SU-DHL-6 (cell line): ENCODE results near the gene SMIM41.

ENCODE experiments used
- CTCF ChIP-seq: fragments of 200-600 bp; sonication (generic); IDR thresholded peaks from one replicate; pipeline ENCODE4 v1.5.1; 2017; ENCODE audit warnings: antibody characterized with exemption, mild to moderate bottlenecking, low read length, moderate library complexity; ENCODE audit not compliant: insufficient read depth, poor library complexity, severe bottlenecking
- EZH2phosphoT487 ChIP-seq: fragments of 200-600 bp; sonication (generic), shearing (Covaris generic); conservative IDR thresholded peaks from 2 replicates; pipeline ENCODE4 v1.6.1; 2018; ENCODE audit warnings: mild to moderate bottlenecking, antibody characterized with exemption, low read length, moderate library complexity, mixed read lengths

- TF ChIP-seq CTCF (no peak), EZH2phosphoT487 (no peak)
Measured at GRCh38 chr12:52146822-52147366, 67.4 kb downstream of the SMIM41 start.
